C1 segment of cervical spinal cord (tissue), 14 donors: Measurements from ENCODE around the gene ENTR1.
"Not testable (repeated sequence)": the region's sequence is repeated elsewhere in the genome, so short reads cannot be mapped to it uniquely, and the experiment has no call there.

Source experiments
- DNase-seq, 14 donors: peaks; one replicate each; lab custom pipeline; 2025; lab: John Stamatoyannopoulos, UW

Gene ENTR1

GRCh38 chr9:136419092-136419420 is 8.6 kb upstream of the ENTR1 start:
- DNase-seq: no peak

DNA sequence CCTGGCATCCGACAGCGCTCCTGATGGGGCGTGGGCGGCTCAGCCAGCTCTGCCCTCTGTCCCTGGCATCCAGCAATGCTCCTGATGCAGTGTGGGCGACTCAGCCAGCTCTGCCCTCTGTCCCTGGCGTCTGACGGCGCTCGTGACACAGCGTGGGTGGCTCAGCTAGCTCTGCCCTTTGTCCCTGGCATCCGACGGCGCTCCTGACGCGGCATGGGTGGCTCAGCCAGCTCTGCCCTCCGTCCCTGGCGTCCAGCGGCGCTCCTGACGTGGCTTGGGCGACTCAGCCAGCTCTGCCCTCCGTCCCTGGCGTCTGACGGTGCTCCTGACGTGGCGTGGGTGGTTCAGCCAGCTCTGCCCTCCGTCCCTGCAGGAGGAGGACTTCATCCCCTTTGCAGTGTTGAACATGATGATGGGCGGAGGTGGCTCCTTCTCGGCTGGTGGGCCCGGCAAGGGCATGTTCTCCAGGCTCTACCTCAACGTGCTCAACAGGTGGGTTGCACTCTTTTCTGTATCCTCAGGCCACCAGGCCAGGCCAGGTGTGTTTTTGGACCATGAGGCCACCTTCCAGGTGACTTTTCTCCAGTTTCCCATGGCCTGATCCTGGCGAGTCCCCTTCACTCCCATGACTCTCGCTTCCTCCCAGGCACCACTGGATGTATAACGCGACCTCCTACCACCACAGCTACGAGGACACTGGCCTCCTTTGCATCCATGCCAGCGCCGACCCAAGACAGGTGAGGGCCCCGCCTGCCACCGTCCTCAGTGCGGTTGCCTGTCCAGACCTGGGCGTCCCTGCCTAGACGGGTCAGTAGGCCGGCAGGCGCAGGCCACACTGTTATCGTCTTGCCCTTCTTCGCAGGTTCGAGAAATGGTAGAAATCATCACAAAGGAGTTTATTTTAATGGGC is 8.0 kb upstream of the ENTR1 start:
- DNase-seq: no peak

- DNase-seq: no peak
Observed at GRCh38 chr9:136416914-136417313, 6.5 kb upstream of the ENTR1 start.

- no peak for DNase-seq
Observed at GRCh38 chr9:136416427-136416826, 6.0 kb upstream of the ENTR1 start.

- DNase-seq: peak in 3 of 14 donors; percentile 5 to 29 (median 28)
Observed at GRCh38 chr9:136412962-136413361, 2.5 kb upstream of the ENTR1 start.

- DNase-seq: no peak
Observed at GRCh38 chr9:136411378-136411777, 964 bp upstream of the ENTR1 start.

DNA sequence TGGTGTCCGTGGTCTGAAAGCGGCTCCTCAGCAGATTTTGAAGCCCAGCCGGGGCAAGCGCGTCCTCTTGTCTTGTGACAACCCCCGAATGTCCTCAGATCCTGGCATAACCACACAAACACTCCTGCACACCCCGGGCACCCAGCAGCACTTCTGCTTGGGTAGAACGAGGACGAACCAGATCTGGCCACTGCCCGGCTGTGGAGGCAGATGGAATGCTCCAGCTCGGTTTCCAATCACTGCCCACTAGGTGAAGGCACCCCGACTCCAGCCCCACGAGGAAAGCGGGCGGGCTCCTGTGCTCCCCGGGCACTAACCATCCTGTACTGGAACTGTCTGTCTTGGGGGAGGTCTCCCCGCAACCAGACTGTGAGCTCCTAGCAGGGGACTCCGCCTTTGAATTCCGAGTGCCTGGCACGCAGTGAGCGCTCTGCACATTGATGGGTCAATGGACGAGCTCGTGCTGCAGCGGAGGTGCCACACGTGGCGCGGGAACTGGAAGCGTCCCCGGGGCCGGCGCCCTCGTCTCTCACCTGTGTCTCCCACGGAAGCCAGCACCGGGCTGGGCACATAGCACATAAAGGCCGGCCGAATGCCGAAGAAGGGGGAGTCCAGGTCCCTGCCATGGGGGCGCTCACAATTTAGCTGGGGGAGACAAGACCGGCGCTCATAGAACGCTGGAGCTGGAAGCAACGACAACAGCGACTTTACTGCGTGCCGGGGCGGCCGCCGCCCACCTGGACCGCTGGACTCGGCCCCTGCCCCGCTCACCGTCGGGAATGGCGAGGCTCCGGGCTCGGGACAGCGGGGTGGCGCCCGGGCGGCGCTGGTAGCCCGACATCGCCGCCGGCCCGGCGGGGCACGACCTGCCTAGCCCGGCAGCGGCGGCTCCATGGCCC is 608 bp downstream of the ENTR1 start:
- DNase-seq: peak in 6 of 14 donors; percentile 24 to 46 (median 34)

DNA sequence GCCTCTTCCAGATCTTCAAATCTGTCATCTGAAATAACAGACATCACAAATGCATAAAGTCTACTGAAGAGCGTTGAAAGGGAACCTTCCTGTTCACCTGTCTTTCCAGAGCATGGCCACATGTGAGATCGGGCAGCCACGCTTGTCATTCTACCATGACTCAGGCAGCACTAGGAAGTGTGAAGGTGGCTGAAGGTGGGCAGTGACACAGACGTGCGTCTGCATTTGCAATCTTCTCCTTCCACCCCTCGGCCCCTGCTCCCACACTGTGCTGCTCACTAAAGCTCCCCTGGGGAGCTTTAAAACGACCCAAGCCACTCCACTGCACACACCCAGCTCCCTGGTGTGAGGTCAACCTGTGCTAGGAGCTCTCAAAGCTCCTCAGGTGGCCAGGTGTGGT is 2.5 kb downstream of the ENTR1 start:
- DNase-seq: no peak

GRCh38 chr9:136407061-136407460 is 3.4 kb downstream of the ENTR1 start:
- DNase-seq: not testable (repeated sequence)

GRCh38 chr9:136405904-136406303 is 4.5 kb downstream of the ENTR1 start:
- not testable (repeated sequence) for DNase-seq

DNA sequence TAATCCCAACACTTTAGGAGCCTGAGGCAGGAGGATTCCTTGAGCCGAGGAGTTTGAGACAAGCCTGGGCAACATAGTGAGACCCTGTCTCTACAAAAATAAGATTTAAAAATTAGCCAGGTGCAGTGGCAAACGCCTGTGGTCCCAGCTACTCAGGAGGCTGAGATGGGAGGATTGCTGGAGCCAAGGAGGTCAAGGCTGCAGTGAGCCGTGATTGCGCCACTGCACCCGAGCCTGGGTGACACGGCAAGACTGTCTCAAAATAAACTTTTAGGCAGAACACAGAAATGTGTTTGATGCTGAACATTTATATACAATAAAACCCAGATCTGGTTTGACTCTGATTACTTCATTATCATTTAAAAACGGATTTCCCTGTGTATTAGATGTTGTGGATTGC is 4.9 kb downstream of the ENTR1 start:
- no peak for DNase-seq

GRCh38 chr9:136404801-136405136 is 5.6 kb downstream of the ENTR1 start:
- DNase-seq: no peak

DNA sequence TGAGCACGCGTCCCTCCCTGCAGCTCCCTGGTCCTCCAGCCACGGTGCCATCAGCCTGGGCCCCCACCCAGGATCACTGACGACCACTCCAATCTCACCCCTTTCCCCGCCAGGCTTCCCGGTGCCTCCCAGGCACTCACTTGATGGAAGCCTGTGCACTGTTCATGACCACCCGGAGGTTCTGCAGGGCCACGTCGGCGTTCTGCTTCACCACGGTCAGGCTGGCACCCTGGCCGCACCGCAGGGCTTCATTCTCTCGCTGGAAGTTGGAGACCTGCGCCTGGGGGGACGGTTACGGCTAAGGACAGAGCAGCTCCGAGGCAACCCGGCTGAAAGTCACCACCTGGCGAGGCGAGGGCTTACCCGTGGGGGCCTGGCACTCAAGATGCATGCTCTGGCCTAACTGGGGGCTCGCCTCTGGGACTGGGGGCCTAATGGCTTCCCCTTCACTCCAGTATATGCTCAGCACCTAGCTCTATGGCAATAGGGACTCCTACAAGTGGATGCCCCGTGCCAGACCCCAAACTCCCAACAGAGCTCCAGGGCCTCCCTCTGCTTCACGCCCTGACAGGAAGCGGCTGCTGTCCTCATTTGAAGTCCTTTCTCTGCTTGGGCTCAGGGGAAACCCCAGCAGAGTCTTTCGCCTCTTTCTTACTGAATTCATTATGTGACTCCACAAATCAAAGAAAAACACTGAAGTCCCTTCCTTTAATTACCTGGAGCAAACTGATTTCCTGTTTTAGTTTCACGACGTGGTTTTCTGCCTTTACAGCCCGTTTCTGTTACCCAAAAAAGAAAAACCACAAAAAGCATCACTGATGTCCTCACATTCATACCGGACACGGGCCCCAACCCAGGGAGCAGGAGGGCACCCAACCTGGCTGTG is 6.3 kb downstream of the ENTR1 start:
- DNase-seq: no peak

DNA sequence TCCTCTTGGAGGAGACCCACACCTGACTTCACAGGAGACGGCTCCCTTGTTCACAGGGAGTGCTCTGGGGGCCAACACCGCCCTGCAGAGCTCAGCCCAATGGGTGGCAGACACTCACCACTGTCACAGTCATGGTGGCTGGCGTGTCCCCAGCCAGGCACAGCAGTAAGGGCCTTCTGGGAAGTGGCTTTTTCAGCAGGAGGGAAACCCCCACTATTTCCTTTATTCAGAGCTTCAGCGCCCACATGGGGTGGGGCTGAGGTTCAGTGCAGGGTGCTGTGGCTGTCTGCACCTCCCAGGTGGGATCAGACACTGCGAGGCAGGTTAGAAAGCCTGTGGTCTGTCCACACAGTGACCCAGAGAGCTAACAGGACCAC is 6.9 kb downstream of the ENTR1 start:
- DNase-seq: no peak

- no peak for DNase-seq
Observed at GRCh38 chr9:136402067-136402466, 8.3 kb downstream of the ENTR1 start.

DNA sequence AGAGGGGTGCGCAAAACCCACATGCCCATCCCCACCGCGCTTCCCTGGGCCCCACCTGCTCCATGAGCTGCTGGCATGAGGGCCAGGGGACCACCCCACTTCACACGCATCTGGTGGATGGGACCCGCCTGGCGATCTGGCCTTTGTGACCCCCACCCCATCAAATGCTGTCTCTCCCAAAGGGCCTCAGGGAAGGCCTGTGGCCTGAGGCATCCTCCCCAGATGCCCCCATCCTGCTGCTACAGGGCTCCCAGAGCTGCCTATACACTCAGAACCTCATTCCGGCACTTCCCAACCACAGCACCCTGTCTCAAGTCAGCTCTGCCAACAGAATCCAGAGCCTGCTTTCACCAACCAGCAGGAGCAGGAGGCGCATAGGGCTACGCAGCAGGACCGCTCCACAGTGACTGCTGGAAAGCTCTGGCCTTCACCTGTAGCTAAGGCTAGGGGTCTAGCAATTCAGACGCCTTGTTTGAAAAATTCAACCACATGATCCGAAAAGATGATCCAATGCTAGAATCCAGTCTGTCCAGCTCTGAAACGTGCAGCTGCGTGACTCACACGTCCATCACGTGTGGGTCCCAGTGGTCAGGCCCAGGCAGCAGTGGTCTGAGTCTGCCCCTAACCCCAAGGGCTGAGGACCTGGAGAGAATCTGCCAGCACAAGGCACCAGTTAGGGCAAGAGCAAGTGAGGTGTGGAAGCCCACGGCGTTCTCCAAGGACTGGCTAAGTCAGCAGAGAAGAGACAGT is 9.1 kb downstream of the ENTR1 start:
- DNase-seq: no peak

DNA sequence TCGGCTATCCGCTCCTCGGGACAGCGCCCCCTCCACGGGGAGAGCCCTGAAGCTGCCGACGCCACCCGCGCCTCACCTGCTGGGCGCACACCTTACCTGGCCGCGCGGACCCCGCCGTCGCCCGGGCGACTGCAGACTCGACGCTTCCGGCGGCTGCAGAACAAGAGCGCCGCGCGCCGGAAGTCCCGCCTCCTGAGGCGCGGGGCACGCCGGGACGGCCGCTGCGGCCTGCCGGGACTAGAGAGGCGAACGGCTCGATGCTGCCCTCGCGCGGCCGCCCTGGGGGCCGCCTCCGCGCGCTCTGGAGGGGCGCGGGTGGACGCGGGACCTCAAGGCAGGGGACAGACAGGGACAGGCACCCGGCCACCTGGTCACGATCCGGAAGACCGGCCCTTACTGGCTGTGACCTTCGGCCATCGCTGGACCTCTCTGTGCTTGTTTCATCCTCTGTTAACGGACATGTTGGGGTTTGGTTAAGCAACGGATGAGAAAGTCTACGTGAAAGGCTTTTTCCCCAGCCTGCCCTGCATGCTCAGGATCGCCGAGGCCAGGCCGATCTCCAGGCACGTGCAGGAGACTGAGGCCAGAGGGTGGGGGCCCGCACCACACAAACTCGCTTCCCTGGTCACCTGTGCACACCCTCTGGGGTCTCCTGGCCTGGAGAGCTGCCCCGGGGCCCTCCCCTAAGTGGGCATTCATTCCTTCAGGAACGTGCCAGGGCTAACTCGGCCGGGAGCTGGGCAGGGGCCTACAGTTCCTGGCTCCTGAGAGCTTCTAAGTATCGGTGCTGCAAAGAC is 10.2 kb downstream of the ENTR1 start, which contains the start of gene SNAPC4:
SNAPC4 (minus strand) TSS at position 133 of the 797 bp plus-strand sequence. CDS start 1,742 bp downstream, outside the sequence.
- DNase-seq: peak in 13 of 14 donors; percentile 10 to 88 (median 68)

- DNase-seq: peak in 1 of 14 donors; percentile 43
Observed at GRCh38 chr9:136399176-136400037, 11.0 kb downstream of the ENTR1 start.

- DNase-seq: no peak
Observed at GRCh38 chr9:136398286-136398685, 12.1 kb downstream of the ENTR1 start.
